Measurements from ENCODE around the gene RAB18.
"Not testable (repeated sequence)": the region's sequence is repeated elsewhere in the genome, so short reads cannot be mapped to it uniquely, and the experiment has no call there.

The RAB18 gene

GRCh38 chr10:27504007-27504807 lies at the start of gene RAB18:
RAB18 (plus strand) TSS chr10:27504304; CDS start chr10:27504370, 66 bp downstream.
- peak; percentile 92 for DNase-seq (ENCODE audit: low spot score)

GRCh38 chr10:27454837-27455236 lies 49.3 kb upstream of the RAB18 start:
- no peak for DNase-seq (ENCODE audit: low spot score)

GRCh38 chr10:27457261-27457945 lies 46.7 kb upstream of the RAB18 start:
- no peak for DNase-seq (ENCODE audit: low spot score)

DNA sequence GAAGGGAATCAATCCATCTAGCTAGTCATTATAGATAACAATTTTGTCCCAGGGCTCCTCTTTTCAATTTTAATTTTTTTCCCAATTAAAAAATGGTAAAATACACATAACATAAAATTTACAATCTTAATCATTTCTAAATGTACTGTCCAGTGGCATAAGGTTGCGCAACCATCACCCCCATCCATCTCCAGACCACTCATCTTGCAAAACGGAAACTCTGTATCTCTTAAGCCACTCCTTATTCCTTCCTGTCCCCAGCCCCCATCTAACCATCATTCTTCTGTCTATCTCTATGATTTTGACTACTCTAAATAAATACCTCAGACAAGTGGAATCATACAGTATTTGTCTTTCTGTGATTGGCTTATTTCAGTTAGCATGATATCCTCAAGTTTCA lies 46.1 kb upstream of the RAB18 start:
- DNase-seq (ENCODE audit: low spot score): no peak

- no peak for DNase-seq (ENCODE audit: low spot score)
Measured at GRCh38 chr10:27461312-27461711, 42.8 kb upstream of the RAB18 start.

DNA sequence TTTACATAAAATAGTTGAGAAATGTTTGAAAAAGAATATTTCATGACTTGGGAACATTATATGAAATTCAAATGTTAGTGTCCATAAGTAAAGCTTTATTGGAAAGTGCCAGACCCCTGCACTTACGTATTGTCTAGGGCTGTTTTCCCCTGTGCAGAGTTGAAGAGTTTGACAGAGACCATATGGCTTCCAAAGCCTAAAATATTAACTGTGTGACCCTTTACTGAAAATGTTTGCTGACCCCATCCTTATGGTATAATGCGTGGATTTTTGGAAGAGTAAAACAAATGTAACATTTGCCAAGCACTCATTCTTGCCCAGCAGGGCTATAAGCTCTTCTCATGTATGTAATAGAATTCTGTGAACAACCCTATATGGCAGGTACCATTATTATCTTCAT lies 40.1 kb upstream of the RAB18 start:
- no peak for DNase-seq (ENCODE audit: low spot score)

DNA sequence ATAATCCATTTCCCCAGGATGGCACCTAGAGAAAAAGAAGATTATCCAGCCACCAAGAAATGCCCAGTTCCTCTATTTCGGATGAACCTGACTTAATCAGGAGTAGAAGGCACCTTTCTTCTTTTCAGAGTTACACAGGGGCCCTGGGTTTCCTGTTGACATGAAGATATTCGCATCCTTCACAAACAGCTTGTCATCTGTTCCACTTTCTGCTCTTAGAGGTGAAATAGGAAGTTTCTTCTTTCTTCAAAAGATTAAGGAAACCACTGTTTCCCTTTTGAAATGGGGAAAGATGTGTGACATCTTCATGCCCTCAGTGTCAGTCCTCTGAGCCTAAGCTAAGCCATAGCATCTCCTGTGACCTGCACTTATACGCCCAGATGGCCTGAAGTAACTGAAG lies 39.1 kb upstream of the RAB18 start:
- no peak for DNase-seq (ENCODE audit: low spot score)

- not testable (repeated sequence) for DNase-seq (ENCODE audit: low spot score)
Measured at GRCh38 chr10:27465596-27465995, 38.5 kb upstream of the RAB18 start.

GRCh38 chr10:27470885-27471284 lies 33.2 kb upstream of the RAB18 start:
- no peak for DNase-seq (ENCODE audit: low spot score)

DNA sequence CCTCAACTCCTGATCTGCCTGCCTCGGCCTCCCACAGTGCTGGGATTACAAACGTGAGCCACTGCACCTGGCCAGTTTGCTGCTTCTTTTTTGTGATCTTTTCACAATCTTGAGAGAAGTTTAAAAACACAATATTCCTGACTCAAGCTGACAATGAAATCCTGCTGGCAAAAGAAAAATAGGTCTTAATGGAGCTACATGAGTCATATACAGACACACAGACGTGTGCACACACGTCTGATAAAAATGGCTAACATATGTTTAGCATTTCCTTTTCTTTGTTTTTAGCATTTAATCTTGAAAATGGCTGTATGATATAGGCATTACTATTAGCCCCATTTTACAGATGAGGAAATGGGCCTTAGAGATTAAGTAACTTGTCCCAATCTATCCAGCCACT lies 29.4 kb upstream of the RAB18 start:
- DNase-seq (ENCODE audit: low spot score): no peak

DNA sequence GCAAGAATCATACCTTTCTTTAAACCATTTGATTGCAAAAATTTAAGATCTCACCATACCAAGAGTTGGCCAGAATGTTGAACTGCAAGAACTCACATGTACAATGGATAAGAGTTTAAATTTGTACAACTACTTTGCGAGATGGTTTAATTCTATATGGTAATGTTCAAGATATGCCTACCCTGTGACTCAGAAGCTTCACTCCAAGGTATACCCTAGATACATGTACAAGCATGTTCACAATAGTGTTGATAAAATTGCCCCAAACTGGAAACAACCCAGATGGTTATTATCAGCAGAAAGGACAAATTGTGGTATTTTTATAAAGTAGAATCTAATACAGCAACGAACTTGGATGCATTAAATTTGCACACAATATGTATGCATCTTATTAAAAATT lies 25.1 kb upstream of the RAB18 start:
- DNase-seq (ENCODE audit: low spot score): no peak

- no peak for DNase-seq (ENCODE audit: low spot score)
Measured at GRCh38 chr10:27481486-27481885, 22.6 kb upstream of the RAB18 start.

DNA sequence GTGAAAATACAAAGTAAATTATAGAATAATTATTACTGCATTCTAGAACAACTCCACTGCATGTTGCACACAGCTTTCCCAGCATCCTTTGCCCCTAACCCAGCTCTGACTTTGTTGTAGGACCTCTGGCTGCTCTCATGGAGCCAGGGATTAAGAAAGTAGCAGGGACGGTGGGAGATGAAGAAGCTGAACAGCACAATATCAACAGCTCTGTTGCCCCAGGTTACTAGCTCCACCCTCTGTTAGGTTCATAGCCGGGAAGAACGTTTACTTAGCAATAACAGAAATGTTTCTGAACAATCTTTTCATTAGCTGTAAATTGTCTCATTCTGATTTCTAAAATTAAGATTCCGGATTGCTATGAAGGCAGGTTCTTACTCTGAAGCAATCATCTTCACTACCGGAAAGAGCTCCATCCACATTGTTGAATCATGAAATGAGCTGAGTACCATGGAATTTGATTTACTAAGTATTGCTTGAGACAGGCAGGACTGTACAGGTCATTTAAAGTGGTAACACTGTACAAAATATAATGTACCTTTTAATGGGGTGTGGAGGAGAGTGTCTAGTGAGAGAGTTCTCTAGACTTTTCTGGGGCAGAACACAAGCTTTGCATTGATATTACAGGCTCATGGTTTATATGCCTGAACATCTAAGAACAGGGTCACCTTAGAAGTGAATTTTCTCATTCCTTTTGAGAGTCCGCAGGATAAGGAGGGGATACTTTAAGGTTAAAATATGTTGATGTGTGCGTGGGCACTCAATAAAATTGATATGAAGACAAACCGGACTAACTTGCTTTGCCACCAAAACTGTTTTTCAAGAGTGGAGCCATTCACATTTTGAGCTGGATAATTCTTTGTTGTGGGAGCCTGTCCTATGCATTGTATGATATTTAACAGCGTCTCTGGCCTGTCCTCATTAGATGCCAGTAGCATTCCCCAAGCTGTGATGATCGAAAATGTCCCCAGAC lies 20.8 kb upstream of the RAB18 start:
- DNase-seq (ENCODE audit: low spot score): no peak

GRCh38 chr10:27485368-27485767 lies 18.7 kb upstream of the RAB18 start:
- DNase-seq (ENCODE audit: low spot score): no peak

- no peak for DNase-seq (ENCODE audit: low spot score)
Measured at GRCh38 chr10:27485986-27486385, 18.1 kb upstream of the RAB18 start.

GRCh38 chr10:27490807-27491206 lies 13.3 kb upstream of the RAB18 start:
- no peak for DNase-seq (ENCODE audit: low spot score)

DNA sequence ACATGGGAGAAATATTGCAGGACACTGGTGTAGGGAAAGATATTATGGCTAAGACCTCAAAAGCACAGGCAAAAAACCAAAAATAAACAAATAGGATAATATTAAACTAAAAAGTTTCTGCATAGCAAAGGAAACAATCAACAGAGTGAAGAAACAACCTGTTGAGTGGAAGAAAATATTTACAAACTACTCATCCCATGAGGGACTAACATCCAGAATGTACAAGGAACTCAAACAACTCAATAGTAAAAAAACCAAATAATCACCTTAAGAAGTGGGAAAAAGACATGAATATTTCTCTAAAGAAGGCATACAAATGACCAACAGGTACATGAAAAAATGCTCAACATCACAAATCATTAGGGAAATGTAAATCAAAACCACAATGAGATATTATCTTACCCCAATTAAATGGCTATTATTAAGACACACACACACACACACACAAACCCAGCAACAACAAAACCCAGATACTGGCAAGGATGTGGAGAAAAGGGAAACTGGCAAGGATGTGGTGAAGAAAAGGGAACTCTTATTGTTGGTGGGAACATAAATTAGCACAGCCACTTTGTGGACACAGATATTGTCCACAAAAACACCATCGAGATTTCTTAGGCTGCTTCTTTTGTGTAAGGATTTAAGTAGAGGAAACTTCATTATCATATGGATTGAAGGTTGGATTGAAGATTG lies 9.8 kb upstream of the RAB18 start:
- DNase-seq (ENCODE audit: low spot score): no peak

DNA sequence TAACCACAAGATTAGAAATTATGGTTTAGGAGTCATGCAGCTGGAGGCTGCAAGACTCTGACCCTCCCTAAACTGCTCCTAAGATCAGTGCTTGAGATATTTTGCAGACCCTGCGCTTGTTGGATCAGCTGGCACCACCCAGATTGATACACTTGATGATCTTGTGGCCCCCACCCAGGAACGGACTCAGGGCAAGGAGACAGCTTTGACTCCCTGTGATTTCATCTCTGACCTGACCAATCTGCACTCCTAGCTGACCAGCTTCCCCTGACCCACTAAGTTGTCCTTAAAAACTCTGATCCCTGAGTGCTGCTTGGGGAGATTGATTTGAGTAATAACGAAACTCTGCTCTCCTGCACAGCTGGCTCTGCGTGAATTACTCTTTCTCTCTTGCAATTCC lies 8.0 kb upstream of the RAB18 start:
- DNase-seq (ENCODE audit: low spot score): no peak

- DNase-seq (ENCODE audit: low spot score): no peak
Measured at GRCh38 chr10:27500096-27500495, 4.0 kb upstream of the RAB18 start.

GRCh38 chr10:27500886-27501285 lies 3.2 kb upstream of the RAB18 start:
- DNase-seq (ENCODE audit: low spot score): no peak

DNA sequence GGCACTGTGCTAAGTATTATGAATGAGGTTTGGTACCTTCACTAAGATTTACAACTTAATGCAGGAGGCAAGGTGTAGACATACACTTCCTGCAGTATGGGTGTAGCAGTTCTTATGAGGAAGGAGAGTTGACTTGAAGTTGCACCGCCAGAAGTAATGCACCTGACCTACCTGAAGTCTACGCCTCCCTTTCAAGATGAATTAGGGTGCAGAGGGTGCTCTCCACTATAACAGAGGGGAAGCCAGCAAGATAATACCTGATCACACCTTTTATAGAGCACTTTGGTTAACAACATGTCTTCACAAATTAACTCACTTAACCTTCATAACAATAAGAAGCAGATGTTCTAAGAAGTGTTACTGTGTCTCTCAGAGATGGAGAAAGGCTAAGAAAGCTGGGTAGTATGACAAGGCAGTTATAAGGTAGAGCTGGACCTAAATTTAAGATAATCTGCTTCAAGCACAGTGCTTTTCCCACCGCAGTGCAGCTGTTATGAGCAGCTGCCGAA lies 552 bp upstream of the RAB18 start:
- no peak for DNase-seq (ENCODE audit: low spot score)

All from HuH-7 (cell line).